Measurements from ENCODE around the gene NEAT1. TPM values are rescaled to one million over a fixed set of nuclear protein-coding genes. Genes with fewer than 3 reads are reported as not detected.

Gene NEAT1
- 1.2 TPM for polyA plus RNA-seq

DNA sequence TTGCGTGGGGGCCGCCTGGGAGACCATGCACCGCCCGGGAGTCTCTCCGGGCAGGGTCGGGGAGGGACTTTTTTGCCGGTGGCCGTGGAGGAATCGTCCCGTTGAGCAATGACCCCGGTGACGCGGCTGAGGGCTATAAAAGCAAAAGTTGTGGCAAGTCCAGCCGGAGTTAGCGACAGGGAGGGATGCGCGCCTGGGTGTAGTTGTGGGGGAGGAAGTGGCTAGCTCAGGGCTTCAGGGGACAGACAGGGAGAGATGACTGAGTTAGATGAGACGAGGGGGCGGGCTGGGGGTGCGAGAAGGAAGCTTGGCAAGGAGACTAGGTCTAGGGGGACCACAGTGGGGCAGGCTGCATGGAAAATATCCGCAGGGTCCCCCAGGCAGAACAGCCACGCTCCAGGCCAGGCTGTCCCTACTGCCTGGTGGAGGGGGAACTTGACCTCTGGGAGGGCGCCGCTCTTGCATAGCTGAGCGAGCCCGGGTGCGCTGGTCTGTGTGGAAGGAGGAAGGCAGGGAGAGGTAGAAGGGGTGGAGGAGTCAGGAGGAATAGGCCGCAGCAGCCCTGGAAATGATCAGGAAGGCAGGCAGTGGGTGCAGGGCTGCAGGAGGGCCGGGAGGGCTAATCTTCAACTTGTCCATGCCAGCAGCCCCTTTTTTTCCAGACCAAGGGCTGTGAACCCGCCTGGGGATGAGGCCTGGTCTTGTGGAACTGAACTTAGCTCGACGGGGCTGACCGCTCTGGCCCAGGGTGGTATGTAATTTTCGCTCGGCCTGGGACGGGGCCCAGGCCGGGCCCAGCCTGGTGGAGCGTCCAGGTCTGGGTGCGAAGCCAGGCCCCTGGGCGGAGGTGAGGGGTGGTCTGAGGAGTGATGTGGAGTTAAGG, at the start of gene NEAT1:
Gene NEAT1 (plus strand): TSS at position 166 of the 883 bp plus-strand sequence.
- Mint-ChIP-seq H3K36me3 (peaks cover 7% of the 10 kb centered on the region), H3K27me3 (no peaks in the 10 kb centered on the region), H3K4me3 (peak within 1 kb of the TSS; percentile 86 to 98 (median 96)), H3K9me3 (no peaks in the 10 kb centered on the region), H3K4me1 (peaks cover 33 to 45% (median 43%) of the 10 kb centered on the region in 3 donors), H3K27ac (peak within 1 kb of the TSS; percentile 95 to 100 (median 98))

DNA sequence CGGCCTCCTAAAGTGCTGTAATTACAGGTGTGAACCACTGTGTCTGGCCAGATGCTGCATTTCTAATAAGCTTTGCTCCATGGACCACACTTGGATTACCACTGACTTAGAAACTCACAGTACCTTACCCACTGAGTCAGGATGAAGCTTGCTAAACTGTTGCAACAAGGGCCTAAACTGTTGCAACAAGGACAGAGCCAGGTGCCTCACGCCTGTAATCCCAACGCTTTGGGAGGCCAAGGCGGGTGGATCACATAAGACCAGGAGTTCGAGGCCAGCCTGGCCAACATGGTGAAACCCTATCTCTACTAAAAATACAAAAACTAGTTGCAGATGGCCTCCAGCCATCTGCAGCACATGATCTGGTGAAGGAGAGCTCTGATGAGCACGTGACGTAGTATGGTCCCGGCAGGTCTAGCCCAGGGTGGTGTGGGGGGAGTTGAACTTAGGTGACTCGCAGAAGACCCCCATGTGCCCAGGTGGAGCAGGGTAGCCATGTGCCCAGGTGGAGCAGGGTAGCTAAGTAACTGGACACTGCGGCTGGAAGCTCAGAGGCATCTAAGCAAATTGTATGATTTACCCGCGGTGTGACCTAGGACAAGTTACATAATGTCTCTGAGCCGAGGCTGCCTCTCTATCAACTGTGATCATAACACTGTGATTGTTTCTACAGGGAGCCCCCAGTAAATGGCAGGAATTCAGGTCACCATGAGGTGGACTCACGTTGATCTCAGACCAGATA, 48.6 kb upstream of the NEAT1 start:
- Mint-ChIP-seq H3K9me3 (no peaks in the 10 kb centered on the region), H3K27ac (peak overlapping the region in 1 of 3 donors; percentile 67), H3K36me3 (peaks cover 1% of the 10 kb centered on the region), H3K27me3 (no peaks in the 10 kb centered on the region), H3K4me3 (no peak overlapping the region), H3K4me1 (peaks cover 7 to 13% (median 8%) of the 10 kb centered on the region in 3 donors)

DNA sequence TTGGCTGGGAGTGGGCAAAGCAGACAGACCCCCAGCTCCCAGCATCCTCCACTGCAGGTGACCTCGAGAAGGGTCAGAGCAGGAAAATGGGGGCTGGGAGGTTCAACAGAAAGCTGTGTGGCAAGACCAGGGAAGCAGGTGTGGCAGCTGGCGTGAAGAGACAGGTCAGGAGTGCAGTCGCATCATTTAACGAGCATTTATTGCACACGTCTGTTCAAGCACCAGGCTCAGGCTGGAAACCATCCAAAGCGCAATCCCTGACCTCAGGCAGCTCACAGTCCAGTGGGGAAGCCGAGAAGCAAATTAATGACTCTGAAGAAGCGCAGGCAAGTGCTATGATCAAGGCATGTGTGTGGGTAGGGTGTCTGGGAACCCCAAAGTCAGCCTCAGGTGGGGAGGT, 47.6 kb upstream of the NEAT1 start:
- Mint-ChIP-seq H3K27ac (peak overlapping the region in 1 of 3 donors; percentile 25), H3K27me3 (no peaks in the 10 kb centered on the region), H3K4me3 (no peak overlapping the region), H3K4me1 (peaks cover 7 to 12% (median 8%) of the 10 kb centered on the region in 3 donors), H3K9me3 (no peaks in the 10 kb centered on the region), H3K36me3 (peaks cover 1% of the 10 kb centered on the region)

DNA sequence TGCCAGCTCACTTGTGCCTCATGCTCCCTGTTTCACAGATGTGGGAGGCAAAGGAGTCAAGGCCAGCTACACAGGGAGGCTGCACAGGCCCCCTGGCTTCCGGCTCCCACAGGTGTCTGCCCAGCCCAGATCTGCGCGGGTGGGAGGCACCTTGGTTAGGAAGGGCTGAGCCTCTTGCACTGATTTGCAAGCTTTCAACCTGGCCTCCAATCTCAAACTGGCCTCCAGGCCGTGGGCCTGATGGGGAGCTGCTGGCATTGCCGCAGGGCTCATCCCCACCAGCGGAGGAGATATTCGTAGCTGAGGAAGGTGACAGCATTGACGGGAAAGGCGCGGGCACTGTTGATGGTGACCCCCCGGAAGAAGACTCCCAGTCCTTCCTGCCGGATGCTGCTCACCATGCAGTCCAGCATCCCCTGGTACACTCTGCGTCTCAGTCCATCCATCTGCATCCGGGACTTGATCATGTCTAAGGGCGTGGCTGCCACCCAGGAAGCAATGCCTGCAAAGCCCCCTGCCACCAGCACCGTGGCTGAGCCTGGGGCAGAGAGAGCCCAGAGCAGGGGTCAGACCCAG, 46.4 kb upstream of the NEAT1 start:
- Mint-ChIP-seq H3K36me3 (peaks cover 1% of the 10 kb centered on the region), H3K4me1 (peaks cover 7 to 12% (median 8%) of the 10 kb centered on the region in 3 donors), H3K9me3 (no peaks in the 10 kb centered on the region), H3K27me3 (no peaks in the 10 kb centered on the region), H3K27ac (no peak overlapping the region), H3K4me3 (peak overlapping the region in 1 of 4 donors; percentile 74)

DNA sequence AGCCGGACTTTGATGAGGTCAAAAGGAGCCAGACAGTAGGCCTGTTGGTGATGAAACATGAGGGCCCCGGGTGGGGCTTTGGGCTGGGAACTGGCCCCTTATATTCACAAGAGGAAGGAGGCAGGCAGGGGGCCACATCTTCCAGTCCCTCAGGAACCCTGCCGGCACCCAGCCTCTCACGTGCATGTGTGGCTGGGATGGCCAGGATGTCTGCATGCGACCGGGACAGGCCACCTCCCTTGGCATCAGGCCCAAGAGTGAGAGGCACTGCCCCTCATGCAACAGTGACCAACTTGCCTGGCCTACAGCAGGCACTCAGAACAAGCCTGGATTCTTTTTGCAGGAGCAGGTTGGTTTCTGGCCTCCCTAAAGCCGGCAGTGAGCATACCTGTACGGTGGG, 45.6 kb upstream of the NEAT1 start:
- no peaks in the 10 kb centered on the region for H3K27me3 Mint-ChIP-seq
- peaks cover 7 to 12% (median 8%) of the 10 kb centered on the region in 3 donors for H3K4me1 Mint-ChIP-seq
- no peaks in the 10 kb centered on the region for H3K9me3 Mint-ChIP-seq
- H3K4me3 Mint-ChIP-seq = no peak overlapping the region
- peak overlapping the region in 1 of 3 donors; percentile 81 for H3K27ac Mint-ChIP-seq
- peaks cover 1% of the 10 kb centered on the region for H3K36me3 Mint-ChIP-seq

DNA sequence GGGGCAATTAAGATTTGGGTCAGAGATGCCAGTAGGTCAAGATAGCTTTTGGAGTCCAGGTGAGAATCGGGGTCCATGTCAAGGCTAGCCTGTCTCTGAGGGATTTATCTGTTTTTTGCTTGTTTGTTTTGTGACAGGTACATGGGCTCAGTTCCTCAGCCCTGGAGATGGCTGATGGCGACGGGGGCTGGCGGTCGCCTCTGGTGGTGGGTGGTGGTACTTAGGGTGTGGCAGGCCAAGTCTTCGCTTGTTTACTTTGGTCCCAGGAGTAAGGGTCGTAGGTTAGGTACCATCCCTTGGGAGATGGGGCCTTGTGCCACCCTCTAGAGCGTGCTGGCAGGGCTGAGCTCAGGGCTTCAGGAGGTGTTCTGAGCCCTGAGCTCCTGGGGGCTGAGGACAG, 44.8 kb upstream of the NEAT1 start:
- Mint-ChIP-seq H3K4me3 (peak overlapping the region in 2 of 4 donors; percentile 48 to 71), H3K4me1 (peaks cover 12 to 17% (median 15%) of the 10 kb centered on the region in 3 donors), H3K36me3 (peaks cover 1% of the 10 kb centered on the region), H3K9me3 (no peaks in the 10 kb centered on the region), H3K27me3 (no peaks in the 10 kb centered on the region), H3K27ac (peak overlapping the region; percentile 71 to 82 (median 81))

DNA sequence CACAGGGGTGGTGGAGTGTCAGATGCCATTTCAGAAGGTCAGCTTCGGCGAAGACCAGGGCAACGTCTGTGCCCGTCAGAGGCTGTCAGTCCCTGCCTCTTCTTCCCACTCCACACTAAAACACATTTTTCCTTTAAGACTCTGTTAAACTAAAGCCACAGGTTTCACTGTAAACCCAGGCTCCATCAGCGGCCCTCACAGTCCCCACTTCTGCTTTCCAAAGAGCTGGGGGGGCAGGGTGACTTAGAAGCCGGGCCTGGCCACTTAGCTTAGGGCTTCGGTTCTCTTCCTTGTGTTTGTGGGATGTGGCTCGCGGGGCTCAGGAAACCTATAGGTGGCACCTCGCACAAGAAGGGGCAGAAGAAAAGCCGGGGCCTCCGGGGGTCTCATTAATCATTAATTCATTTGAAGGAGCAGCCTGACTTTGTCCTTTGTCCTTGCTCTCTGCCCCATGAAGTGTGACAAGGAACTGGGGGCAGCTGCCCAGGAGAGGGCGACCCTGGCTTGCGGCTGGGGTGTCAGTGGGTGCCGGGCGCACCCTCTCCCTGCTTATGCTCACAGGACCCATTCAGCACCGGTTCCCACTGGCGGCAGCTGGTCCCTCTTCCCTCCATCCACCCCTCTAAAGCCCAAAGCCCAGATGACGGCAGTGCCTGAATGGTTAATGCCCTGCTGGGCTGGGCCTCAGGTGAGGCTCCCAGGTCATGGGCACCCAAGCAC, 44.2 kb upstream of the NEAT1 start:
- peaks cover 1% of the 10 kb centered on the region for H3K36me3 Mint-ChIP-seq
- peak overlapping the region; percentile 71 to 82 (median 81) for H3K27ac Mint-ChIP-seq
- H3K4me3 Mint-ChIP-seq = peak overlapping the region in 3 of 4 donors; percentile 16 to 71 (median 48)
- H3K4me1 Mint-ChIP-seq = peaks cover 16 to 20% (median 18%) of the 10 kb centered on the region in 3 donors
- H3K27me3 Mint-ChIP-seq = no peaks in the 10 kb centered on the region
- H3K9me3 Mint-ChIP-seq = no peaks in the 10 kb centered on the region

DNA sequence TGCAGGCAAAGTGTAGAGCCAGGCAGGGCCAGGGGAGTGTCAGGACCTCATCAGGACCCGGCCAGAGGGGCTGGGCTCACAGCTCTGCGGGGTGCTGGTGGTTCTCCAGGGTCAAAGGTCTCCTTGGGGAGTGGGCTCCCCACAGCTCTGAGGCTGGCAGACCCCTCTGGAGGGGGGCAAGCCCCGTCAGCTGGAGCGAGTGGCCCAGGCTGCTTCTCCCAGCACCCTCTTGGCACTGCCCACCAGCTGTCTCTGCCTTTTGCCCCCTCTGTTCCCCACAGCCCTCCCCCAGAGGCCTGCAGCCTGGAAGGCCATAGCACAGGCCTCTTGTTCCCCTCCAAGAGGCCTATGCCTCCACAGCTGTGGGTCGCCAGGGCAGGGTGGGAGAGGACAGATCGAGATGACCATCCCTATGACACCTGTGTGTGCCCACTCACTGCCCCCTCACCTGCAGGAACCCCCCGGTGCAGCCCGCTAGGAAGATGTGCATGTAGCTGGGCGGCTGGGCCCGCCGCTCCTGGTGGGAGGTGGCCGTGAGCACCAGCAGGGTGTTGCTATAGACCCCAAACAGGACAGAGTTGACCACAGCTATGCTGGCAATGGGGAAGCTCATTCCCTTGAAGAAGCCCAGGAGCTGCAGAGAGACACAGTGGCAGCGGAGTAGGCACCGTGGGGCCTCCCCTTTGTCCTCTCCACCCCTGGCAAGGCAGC, 43.5 kb upstream of the NEAT1 start:
- Mint-ChIP-seq H3K27ac (peak overlapping the region in 1 of 3 donors; percentile 53), H3K4me3 (peak overlapping the region in 1 of 4 donors; percentile 77), H3K4me1 (peaks cover 18 to 24% (median 24%) of the 10 kb centered on the region in 3 donors), H3K9me3 (no peaks in the 10 kb centered on the region), H3K36me3 (peaks cover under 1% of the 10 kb centered on the region), H3K27me3 (no peaks in the 10 kb centered on the region)

DNA sequence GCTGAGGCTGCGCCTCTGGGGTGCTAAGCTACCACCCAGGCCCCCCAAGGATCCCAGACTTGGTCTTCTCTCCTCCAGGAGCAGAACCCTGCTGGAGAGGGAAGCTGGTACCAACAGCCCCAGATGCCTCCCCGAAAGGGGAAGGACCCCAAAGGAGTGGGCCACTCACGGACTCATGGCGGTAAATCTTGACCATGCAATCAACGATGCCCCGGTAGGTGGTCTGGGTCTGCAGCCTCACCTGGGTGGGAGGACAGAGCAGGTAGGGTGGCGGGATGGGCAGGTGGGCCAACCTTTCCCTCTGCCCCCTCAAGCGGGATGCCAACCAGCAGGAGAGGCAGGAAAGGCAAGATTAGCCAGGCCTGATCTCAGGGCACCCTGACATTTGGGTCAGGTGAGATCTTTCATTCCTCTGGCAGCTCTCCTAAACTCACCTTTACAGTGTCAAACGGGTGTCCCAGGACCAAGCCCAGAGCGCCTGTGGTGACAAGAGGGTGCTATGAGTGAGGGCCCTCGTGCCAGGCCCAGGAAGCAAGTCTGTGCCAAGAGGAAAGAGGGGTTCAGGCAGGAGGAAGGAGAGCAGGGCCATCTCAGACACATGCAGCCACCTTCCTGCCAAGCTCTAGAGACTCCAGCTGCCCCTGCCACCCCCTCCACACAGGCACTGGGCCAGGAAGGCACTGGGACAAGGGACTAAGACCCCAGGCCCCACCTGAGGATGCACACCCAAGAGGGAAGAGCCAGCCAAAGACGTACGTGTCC, 42.7 kb upstream of the NEAT1 start:
- H3K27me3 Mint-ChIP-seq = no peaks in the 10 kb centered on the region
- H3K4me1 Mint-ChIP-seq = peaks cover 20 to 28% (median 27%) of the 10 kb centered on the region in 3 donors
- H3K4me3 Mint-ChIP-seq = peak overlapping the region in 3 of 4 donors; percentile 23 to 77 (median 41)

GRCh38 chr11:65380460-65381119, 42.0 kb upstream of the NEAT1 start:
- H3K9me3 Mint-ChIP-seq = no peaks in the 10 kb centered on the region
- peak overlapping the region in 2 of 3 donors; percentile 86 to 93 for H3K27ac Mint-ChIP-seq
- peaks cover 20 to 28% (median 28%) of the 10 kb centered on the region in 3 donors for H3K4me1 Mint-ChIP-seq
- no peaks in the 10 kb centered on the region for H3K27me3 Mint-ChIP-seq
- H3K4me3 Mint-ChIP-seq = peak overlapping the region in 2 of 4 donors; percentile 32 to 77
- no peaks in the 10 kb centered on the region for H3K36me3 Mint-ChIP-seq

More for the DNA sequence above, 42.7 kb upstream of the NEAT1 start:
- Mint-ChIP-seq H3K36me3 (no peaks in the 10 kb centered on the region), H3K9me3 (no peaks in the 10 kb centered on the region), H3K27ac (peak overlapping the region in 1 of 3 donors; percentile 9)

DNA sequence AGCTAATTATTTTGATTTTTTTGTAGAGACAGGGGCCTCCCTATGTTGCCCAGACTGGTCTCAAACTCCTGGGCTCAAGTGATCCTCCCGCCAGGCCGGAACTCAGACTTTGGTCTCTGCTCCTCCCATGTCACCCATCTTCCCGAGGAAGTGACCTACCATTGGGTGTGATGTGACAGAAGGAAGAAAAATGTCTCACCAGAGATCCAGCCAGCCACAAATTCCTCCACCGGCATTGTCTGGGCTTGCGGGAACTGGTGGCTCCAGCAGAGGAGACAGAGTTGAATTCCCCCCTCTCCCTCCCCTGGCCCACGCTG, 40.9 kb upstream of the NEAT1 start:
- peak overlapping the region; percentile 86 to 99 (median 93) for H3K27ac Mint-ChIP-seq
- no peaks in the 10 kb centered on the region for H3K27me3 Mint-ChIP-seq
- H3K4me3 Mint-ChIP-seq = peak overlapping the region; percentile 89 to 99 (median 92)
- H3K4me1 Mint-ChIP-seq = peaks cover 20 to 28% (median 28%) of the 10 kb centered on the region in 3 donors
- no peaks in the 10 kb centered on the region for H3K36me3 Mint-ChIP-seq
- no peaks in the 10 kb centered on the region for H3K9me3 Mint-ChIP-seq

DNA sequence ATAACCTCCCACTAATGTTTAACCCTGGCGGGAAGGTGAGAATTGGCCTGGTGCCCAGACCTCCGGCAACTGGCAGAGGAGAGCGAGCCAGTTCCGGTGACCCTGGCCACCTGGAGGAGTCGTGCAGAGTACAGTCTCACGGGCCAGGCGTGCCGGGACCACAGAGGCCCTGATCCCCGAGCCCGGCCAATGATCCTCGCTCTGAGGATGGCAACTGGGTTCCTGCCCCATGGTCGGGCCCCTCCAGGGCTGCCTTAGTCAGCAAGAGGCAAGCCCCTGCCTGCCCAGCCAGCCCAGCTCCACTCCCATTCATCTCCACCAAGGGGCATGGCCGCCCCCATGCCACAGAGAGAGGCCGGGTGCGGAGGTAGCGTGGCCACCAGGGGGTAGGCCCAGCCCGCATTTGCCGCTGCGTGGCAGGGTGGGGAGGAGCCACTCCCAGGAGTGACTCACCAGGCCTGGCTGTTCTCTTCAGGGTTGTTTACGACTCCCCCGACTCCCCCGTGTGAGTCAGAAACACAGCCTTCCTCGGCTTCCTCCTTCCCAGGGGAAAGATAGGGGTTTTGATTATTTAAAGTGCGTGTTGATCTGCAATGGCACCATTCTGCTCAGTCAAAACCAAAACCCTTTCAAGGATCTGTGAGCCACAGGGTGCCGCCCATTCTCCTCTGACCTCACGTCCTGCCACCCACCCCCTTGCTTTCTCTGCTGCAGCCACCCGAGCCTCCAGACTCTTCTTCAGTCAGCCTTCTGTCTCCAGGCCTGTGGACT, 40.4 kb upstream of the NEAT1 start, which contains the start of gene SLC25A45:
Gene SLC25A45 (minus strand): TSS at position 614 of the 771 bp plus-strand sequence. CDS start 695 bp downstream, outside the sequence.
- Mint-ChIP-seq H3K27me3 (no peaks in the 10 kb centered on the region), H3K36me3 (no peaks in the 10 kb centered on the region), H3K9me3 (no peaks in the 10 kb centered on the region), H3K27ac (peak within 1 kb of the TSS; percentile 86 to 99 (median 93)), H3K4me1 (peaks cover 20 to 28% (median 28%) of the 10 kb centered on the region in 3 donors), H3K4me3 (peak within 1 kb of the TSS; percentile 89 to 99 (median 92))
